Adrenal gland (tissue), 12 donors: ENCODE measurements around the gene ZNF436. TPM values are rescaled to one million over a fixed set of nuclear protein-coding genes. Genes with fewer than 3 reads are reported as not detected.
A peak's percentile ranks its signal among the peaks of the same experiment; 100 is the strongest.

Experiments
- DNase-seq, 7 donors: peaks; one replicate each; pipeline ENCODE4 v3.0.0-alpha.2; 2019 to 2020
- H3K27ac ChIP-seq, 5 donors: fragments of 200-600 bp; sonication (generic) in 4 of 5; 1 replicate in 3 of 5; 2 replicates in 2 of 5; pipeline versions ENCODE4 v1.5.1 to v1.8.0; 2016 to 2020; ENCODE audit warnings: mild to moderate bottlenecking in 1 of 5
- H3K27me3 ChIP-seq: fragments of 200-600 bp; 2 replicates; pipeline ENCODE4 v1.8.0; 2021
- H3K36me3 ChIP-seq, 2 donors: fragments of 200-600 bp; replicated peaks in 1 of 2; 1 replicate in 1 of 2; 2 replicates in 1 of 2; pipeline versions ENCODE4 v1.5.1 to v1.8.0; 2018 to 2022
- H3K4me1 ChIP-seq, 2 donors: fragments of 200-600 bp; replicated peaks in 1 of 2; 1 replicate in 1 of 2; 2 replicates in 1 of 2; pipeline versions ENCODE4 v1.5.1 to v1.8.0; 2018 to 2021
- H3K4me3 ChIP-seq, 4 donors: fragments of 200-600 bp; sonication (generic) in 3 of 4; one replicate each; pipeline ENCODE4 v1.5.1; 2016 to 2018
- H3K9me3 ChIP-seq, 3 donors: fragments of 200-600 bp; sonication (generic) in 1 of 3; replicated peaks in 1 of 3; 1 replicate in 2 of 3; 2 replicates in 1 of 3; pipeline versions ENCODE4 v1.5.1 to v1.8.0; 2016 to 2021
- CTCF ChIP-seq, 6 experiments: fragments of 450-650 bp in 4 of 6; fragments of 200-600 bp in 2 of 6; sonication (generic) in 1 of 6; IDR thresholded peaks; 1 replicate in 5 of 6; 2 replicates in 1 of 6; pipeline versions ENCODE4 v1.5.1 to v1.8.0; 2016 to 2021; ENCODE audit warnings: antibody characterized with exemption in 6 of 6, mild to moderate bottlenecking in 2 of 6, moderate library complexity in 1 of 6
- POLR2A ChIP-seq, 2 donors: fragments of 450-650 bp; IDR thresholded peaks; one replicate each; pipeline ENCODE4 v1.6.1; 2017; ENCODE audit warnings: antibody characterized with exemption in 2 of 2, mild to moderate bottlenecking in 2 of 2, moderate library complexity in 1 of 2
- whole genome bisulfite sequencing, 4 donors: extraction: QIAGEN DNeasy Blood & Tissue Kit in 2 of 4; methylation state at CpG; one replicate each; pipeline versions ENCODE4 v1.1.5 to v1.1.7; 2013 to 2017; 5-methylcytosine and 5-hydroxymethylcytosine counted together
- intact Hi-C, 2 donors: fragments of 100-400 bp; cut with DNase I; formaldehyde crosslinking; loops; one replicate each; pipeline versions ENCODE4 v1.14.1 to v1.15.0; 2022 to 2023
- polyA plus RNA-seq, 3 donors: library from polyadenylated mRNA; stranded (reverse); fragments of 200-250 nt in 2 of 3; fragments of 350-450 nt in 1 of 3; fragmentation: Illumina TruSeq in 1 of 3; extraction: RNeasy Lipid Tissue Mini Kit (QIAGEN cat#74804) in 1 of 3; gene quantifications; one replicate each; pipeline ENCODE4 v1.2.3, GENCODE V29; 2013 to 2014
- total RNA-seq, 9 donors: library from RNA; depleted of rRNA in 4 of 9; stranded (reverse); fragments of >200 nt in 4 of 9; fragments of 120-200 nt in 1 of 9; fragmentation: NEBNext Ultra II Directional in 1 of 9; extraction: Animal tissue kit (Norgen Biotek cat#: 25700) in 1 of 9; gene quantifications; one replicate each; pipeline versions ENCODE4 v1.1.0 to v1.2.4, GENCODE V29; 2013 to 2023
- donor health status: healthy with polysubstance abuse.
- donor health status: Bipolar disorder and iron deficiency.
- donor health status: DM: yes; HTN: yes; CAD: no.
- donor health status: DM: no; HTN: no; CAD: no.
- donor health status: DM: no; HTN: no; CAD: no.
- donor health status: DM: yes; HTN: yes; CAD: no.

The ZNF436 gene
- total and polyA plus RNA-seq, 12 donors: 7.8 to 43.7 (median 20.2) TPM

DNA sequence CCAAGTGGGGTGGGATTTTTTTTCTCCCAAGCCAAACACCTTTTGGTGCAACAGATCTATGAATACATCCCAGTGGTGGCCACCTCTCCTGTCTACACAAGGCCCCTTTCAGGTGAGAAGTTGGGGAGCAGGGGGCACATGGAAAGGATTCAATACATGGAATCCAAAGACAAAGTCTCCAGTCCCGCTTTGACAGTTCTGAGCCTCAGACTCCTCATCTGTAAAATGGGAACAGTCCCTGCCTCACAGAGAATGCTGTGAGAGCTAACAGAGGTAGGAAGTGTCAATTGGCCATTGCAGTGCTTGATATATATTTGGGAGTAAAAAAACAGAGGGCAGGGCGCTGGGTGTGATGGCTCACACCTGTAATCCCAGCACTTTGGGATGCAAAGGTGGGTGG, 26.7 kb upstream of the ZNF436 start:
- peak overlapping the region in 2 of 5 donors; percentile 25 to 84 for H3K27ac ChIP-seq
- 88 to 95% (median 92%) methylated on average over 1 to 2 of the region's 2 CpGs for WGBS, 4 donors

DNA sequence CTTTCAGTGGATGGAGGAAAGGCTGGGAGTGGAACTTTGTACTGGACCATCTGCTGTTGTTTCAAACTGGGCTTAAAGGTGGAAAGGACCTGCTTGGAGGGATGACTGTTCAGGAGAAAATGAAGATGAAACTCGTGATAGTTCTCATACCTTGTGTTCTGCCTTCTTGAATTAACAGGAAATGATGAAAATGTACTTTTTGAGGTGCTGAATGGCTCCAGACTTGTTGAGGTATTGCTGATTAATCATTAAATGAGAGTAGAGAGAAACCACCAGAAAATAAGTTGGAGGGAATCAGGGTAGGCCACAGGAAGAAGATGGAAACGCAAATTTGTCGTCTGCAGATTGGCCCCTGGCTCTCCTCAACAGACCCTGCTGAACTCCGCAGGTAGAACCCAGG, 26.2 kb upstream of the ZNF436 start:
- Histone ChIP-seq H3K36me3 (peaks cover 0 to 7% of the 10 kb centered on the region in 2 donors), H3K27me3 (no peaks in the 10 kb centered on the region), H3K4me3 (no peak overlapping the region), H3K4me1 (peaks cover 23 to 41% of the 10 kb centered on the region in 2 donors), H3K27ac (peak overlapping the region in 4 of 5 donors; percentile 47 to 94 (median 86)), H3K9me3 (no peaks in the 10 kb centered on the region)
- intact Hi-C loops: loop anchor here in 1 of 2 donors (5.0 kb wide), 1 partner anchor 54 kb away; the partner anchor contains the start of gene HNRNPR
- DNase-seq: no peak
- no peak for TF ChIP-seq POLR2A (IDR thresholded peaks at IDR 0.05)
- TF ChIP-seq CTCF (IDR thresholded peaks at IDR 0.05): no peak
- 81 to 92% (median 85%) methylated on average over 4 of the region's 4 CpGs for WGBS, 4 donors

More for the DNA sequence above, 26.7 kb upstream of the ZNF436 start:
- TF ChIP-seq POLR2A (IDR thresholded peaks at IDR 0.05) (no peak), CTCF (IDR thresholded peaks at IDR 0.05) (no peak)
- H3K27me3 ChIP-seq: no peaks in the 10 kb centered on the region
- H3K4me1 ChIP-seq: peaks cover 23 to 46% of the 10 kb centered on the region in 2 donors
- intact Hi-C loops: loop anchor here in 1 of 2 donors (5.0 kb wide), 1 partner anchor 54 kb away; the partner anchor contains the start of gene HNRNPR
- DNase-seq: no peak
- peaks cover 0 to 7% of the 10 kb centered on the region in 2 donors for H3K36me3 ChIP-seq
- H3K4me3 ChIP-seq: no peak overlapping the region
- no peaks in the 10 kb centered on the region for H3K9me3 ChIP-seq

DNA sequence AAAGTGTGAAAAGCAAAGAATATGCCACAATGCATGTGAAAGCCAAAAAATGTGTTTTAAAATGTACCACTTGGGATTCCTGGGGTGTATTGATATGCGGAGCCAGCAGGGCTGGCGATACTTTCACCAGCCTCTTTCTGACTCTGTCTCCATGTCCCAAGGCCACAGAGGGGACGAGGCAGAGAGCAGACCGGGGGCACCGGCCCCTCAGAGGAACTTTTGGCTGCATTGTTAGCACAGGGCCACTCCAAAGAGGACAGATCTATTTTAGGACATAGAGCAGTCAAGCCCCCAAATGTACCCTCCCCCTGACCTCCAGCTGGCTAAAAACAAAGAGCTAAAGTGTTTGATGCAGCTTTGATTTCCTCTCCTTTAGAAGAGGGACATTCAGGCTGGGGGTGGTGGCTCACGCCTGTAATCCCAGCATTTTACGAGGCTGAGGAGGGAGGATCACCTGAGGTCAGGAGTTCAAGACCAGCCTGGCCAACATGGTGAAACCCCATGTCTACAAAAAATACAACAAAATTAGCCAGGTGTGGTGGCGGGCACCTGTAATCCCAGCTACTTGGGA, 25.6 kb upstream of the ZNF436 start:
- H3K27me3 ChIP-seq: no peaks in the 10 kb centered on the region
- H3K9me3 ChIP-seq: no peaks in the 10 kb centered on the region
- peak in 3 of 7 donors; percentile 45 to 57 (median 47) for DNase-seq
- H3K4me1 ChIP-seq: peaks cover 23 to 34% of the 10 kb centered on the region in 2 donors
- TF ChIP-seq POLR2A (IDR thresholded peaks at IDR 0.05): no peak
- no peak for TF ChIP-seq CTCF (IDR thresholded peaks at IDR 0.05)
- no peak overlapping the region for H3K4me3 ChIP-seq
- intact Hi-C loops: loop anchor here in 1 of 2 donors (5.0 kb wide), 1 partner anchor 53 kb away; the partner anchor contains the start of gene HNRNPR
- peaks cover 0 to 7% of the 10 kb centered on the region in 2 donors for H3K36me3 ChIP-seq
- peak overlapping the region; percentile 47 to 94 (median 84) for H3K27ac ChIP-seq
- WGBS, 4 donors: 39 to 47% (median 44%) methylated on average over 8 of the region's 8 CpGs

GRCh38 chr1:23394684-23395083, 25.0 kb upstream of the ZNF436 start:
- H3K4me3 ChIP-seq: no peak overlapping the region

More at GRCh38 chr1:23394684-23395083, 25.0 kb upstream of the ZNF436 start:
- WGBS, 4 donors: 17 to 23% (median 22%) methylated on average over 7 of the region's 7 CpGs
- H3K27me3 ChIP-seq: no peaks in the 10 kb centered on the region
- peak overlapping the region; percentile 47 to 94 (median 84) for H3K27ac ChIP-seq
- DNase-seq: peak in 6 of 7 donors; percentile 90 to 96 (median 94)
- TF ChIP-seq CTCF (IDR thresholded peaks at IDR 0.05): peak in 2 of 6 experiments; percentile 6 to 12
- peak in 1 of 2 donors; percentile 55 for TF ChIP-seq POLR2A (IDR thresholded peaks at IDR 0.05)
- intact Hi-C loops: loop anchor here in 1 of 2 donors (5.0 kb wide), 1 partner anchor 52 kb away; the partner anchor contains the start of gene HNRNPR
- no peaks in the 10 kb centered on the region for H3K9me3 ChIP-seq
- peaks cover 23 to 31% of the 10 kb centered on the region in 2 donors for H3K4me1 ChIP-seq
- peaks cover 0 to 7% of the 10 kb centered on the region in 2 donors for H3K36me3 ChIP-seq
